HepG2 (cell line): ENCODE results near the gene NCOA7. TPM values are rescaled to one million over a fixed set of nuclear protein-coding genes. Genes with fewer than 3 reads are reported as not detected.

Source experiments
- CSRNP1 ChIP-seq: sonication (generic); formaldehyde crosslinking; IDR thresholded peaks from 2 replicates; pipeline ENCODE4 v1.8.1; 2023; ENCODE audit warnings: mild to moderate bottlenecking, missing genetic modification reagents
- DMAP1 ChIP-seq: IDR thresholded peaks from 2 replicates; pipeline ENCODE4 v1.6.1; 2016
- GRHL1 ChIP-seq: sonication (generic); formaldehyde crosslinking; conservative IDR thresholded peaks from 2 replicates; pipeline ENCODE4 v1.8.0; 2022; ENCODE audit warnings: missing genetic modification reagents
- HMG20B ChIP-seq: conservative IDR thresholded peaks from 2 replicates; pipeline ENCODE4 v1.6.1; 2016; ENCODE audit warnings: missing genetic modification reagents, missing compliant biosample characterization
- KDM5A ChIP-seq: fragments of 200-600 bp; sonication (generic); IDR thresholded peaks from 2 replicates; pipeline ENCODE4 v1.7.0; 2018; ENCODE audit warnings: antibody characterized with exemption, mild to moderate bottlenecking, low read length, borderline replicate concordance
- NFATC3 ChIP-seq: sonication (generic); formaldehyde crosslinking; IDR thresholded peaks from 2 replicates; pipeline ENCODE4 v1.5.1; 2020; ENCODE audit warnings: mild to moderate bottlenecking, missing genetic modification reagents
- PHF20 ChIP-seq: sonication (generic); formaldehyde crosslinking; IDR thresholded peaks from 2 replicates; pipeline ENCODE4 v1.5.0; 2020; ENCODE audit warnings: mild to moderate bottlenecking, missing genetic modification reagents
- SALL2 ChIP-seq: sonication (generic); formaldehyde crosslinking; IDR thresholded peaks from 2 replicates; pipeline ENCODE4 v1.8.1; 2023; ENCODE audit warnings: mild to moderate bottlenecking, missing genetic modification reagents, inconsistent platforms
- SRY ChIP-seq: sonication (generic); formaldehyde crosslinking; IDR thresholded peaks from 2 replicates; pipeline ENCODE4 v1.8.0; 2022; ENCODE audit warnings: mild to moderate bottlenecking, missing genetic modification reagents
- TCF7 ChIP-seq: sonication (generic); IDR thresholded peaks from 2 replicates; pipeline ENCODE4 v1.6.1; 2016; ENCODE audit warnings: antibody characterized with exemption, low read depth
- ZNF446 ChIP-seq: sonication (generic); formaldehyde crosslinking; IDR thresholded peaks from 2 replicates; pipeline ENCODE4 v1.5.0; 2020; ENCODE audit warnings: mild to moderate bottlenecking, missing genetic modification reagents
- ZNF547 ChIP-seq: sonication (generic); formaldehyde crosslinking; IDR thresholded peaks from 2 replicates; pipeline ENCODE4 v1.5.1; 2020; ENCODE audit warnings: mild to moderate bottlenecking, missing genetic modification reagents
- ZNF570 ChIP-seq: sonication (generic); formaldehyde crosslinking; IDR thresholded peaks from 2 replicates; pipeline ENCODE4 v1.4.0; 2020; ENCODE audit warnings: mild to moderate bottlenecking, missing genetic modification reagents, borderline replicate concordance
- ZNF576 ChIP-seq: sonication (generic); formaldehyde crosslinking; IDR thresholded peaks from 2 replicates; pipeline ENCODE4 v1.4.0; 2020; ENCODE audit warnings: mild to moderate bottlenecking, missing genetic modification reagents
- ZNF687 ChIP-seq: sonication (generic); formaldehyde crosslinking; IDR thresholded peaks from 2 replicates; pipeline ENCODE4 v1.5.1; 2020; ENCODE audit warnings: mild to moderate bottlenecking, missing genetic modification reagents, moderate library complexity
- ZNF710 ChIP-seq: sonication (generic); formaldehyde crosslinking; IDR thresholded peaks from 2 replicates; pipeline ENCODE4 v1.5.0; 2020; ENCODE audit warnings: mild to moderate bottlenecking, missing genetic modification reagents, borderline replicate concordance
- ZNF768 ChIP-seq: sonication (generic); formaldehyde crosslinking; IDR thresholded peaks from 2 replicates; pipeline ENCODE4 v1.4.0; 2020; ENCODE audit warnings: missing genetic modification reagents
- ZNF841 ChIP-seq: sonication (generic); formaldehyde crosslinking; IDR thresholded peaks from 2 replicates; pipeline ENCODE4 v1.8.1; 2023; ENCODE audit warnings: missing genetic modification reagents, borderline replicate concordance
- polyA plus RNA-seq, 8 experiments: library from polyadenylated mRNA; depleted of rRNA in 3 of 8; stranded (reverse) in 7 of 8; unstranded in 1 of 8; fragments of >200 nt; fragmentation: Illumina TruSeq in 4 of 8; extraction: Trizol in 4 of 8; gene quantifications; 2 replicates each; pipeline versions ENCODE4 v1.2.1 to v1.2.3, GENCODE V29; 2011 to 2016; ENCODE audit warnings: low read depth in 4 of 8, missing spikeins in 1 of 8, mixed read lengths in 1 of 8; ENCODE audit not compliant: insufficient read depth in 1 of 8
- total RNA-seq, 5 experiments: library from RNA; depleted of rRNA; stranded (reverse); fragments of >200 nt; fragmentation: Illumina TruSeq; extraction: Trizol; gene quantifications; 2 replicates each; pipeline ENCODE4 v1.2.3, GENCODE V29; 2016; ENCODE audit warnings: low read depth in 1 of 5

Gene NCOA7
- total and polyA plus RNA-seq, 2 of the 13 experiments (the other 11 are each of a cell fraction or from before 2014, with no cell fraction given), result 13.6 to 20.8 TPM

- TF ChIP-seq ZNF687 (CRISPR knock-in tag), result no peak
- TF ChIP-seq ZNF446 (CRISPR knock-in tag), result no peak
- TF ChIP-seq ZNF570 (CRISPR knock-in tag), result no peak
- TF ChIP-seq TCF7, result 0 out of 2 replicates have a peak, but pooled peaks have one; percentile 32
- TF ChIP-seq GRHL1 (CRISPR knock-in tag), result no peak
- peak; percentile 98 for TF ChIP-seq ZNF710 (CRISPR knock-in tag)
- no peak for TF ChIP-seq HMG20B (CRISPR knock-in tag)
- TF ChIP-seq ZNF768, result no peak
- TF ChIP-seq ZNF547 (CRISPR knock-in tag), result no peak
- TF ChIP-seq NFATC3 (CRISPR knock-in tag), result no peak
- peak; percentile 68; the same call in 1 of the 2 replicates for TF ChIP-seq DMAP1 (CRISPR knock-in tag)
- TF ChIP-seq ZNF841 (CRISPR knock-in tag), result no peak
- peak; percentile 60; the same call in 1 of the 2 replicates for TF ChIP-seq KDM5A
- no peak; the same call in 1 of the 2 replicates for TF ChIP-seq CSRNP1 (CRISPR knock-in tag)
- TF ChIP-seq PHF20 (CRISPR knock-in tag), result no peak
- TF ChIP-seq SALL2 (CRISPR knock-in tag), result peak; percentile 17; the same call in 1 of the 2 replicates
- no peak for TF ChIP-seq ZNF576 (CRISPR knock-in tag)
- TF ChIP-seq SRY (CRISPR knock-in tag), result no peak
These were observed 128.2 kb downstream of the NCOA7 start (continued) for GRCh38 chr6:125918681-125919566.
